Measurements from ENCODE around the gene RPP25.

DNA sequence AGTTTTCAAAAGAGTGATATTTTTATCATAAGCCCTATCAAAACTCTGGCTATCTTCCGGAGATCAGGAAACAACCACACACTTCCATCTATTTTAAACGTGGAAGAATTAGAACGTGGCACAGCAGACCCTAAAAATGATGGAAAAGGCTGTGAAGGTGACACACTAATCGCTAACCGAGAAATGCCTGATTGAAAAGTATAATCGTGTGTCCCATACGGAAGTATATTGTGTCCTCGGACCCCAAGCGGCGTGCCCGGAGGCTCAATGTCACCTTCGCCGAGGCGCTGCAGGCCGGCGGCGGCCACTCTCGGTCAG is 19.3 kb downstream of the RPP25 start:
- no peak for TF ChIP-seq POLR2AphosphoS5 (IDR thresholded peaks at IDR 0.05)
- TF ChIP-seq, protein P1, sequence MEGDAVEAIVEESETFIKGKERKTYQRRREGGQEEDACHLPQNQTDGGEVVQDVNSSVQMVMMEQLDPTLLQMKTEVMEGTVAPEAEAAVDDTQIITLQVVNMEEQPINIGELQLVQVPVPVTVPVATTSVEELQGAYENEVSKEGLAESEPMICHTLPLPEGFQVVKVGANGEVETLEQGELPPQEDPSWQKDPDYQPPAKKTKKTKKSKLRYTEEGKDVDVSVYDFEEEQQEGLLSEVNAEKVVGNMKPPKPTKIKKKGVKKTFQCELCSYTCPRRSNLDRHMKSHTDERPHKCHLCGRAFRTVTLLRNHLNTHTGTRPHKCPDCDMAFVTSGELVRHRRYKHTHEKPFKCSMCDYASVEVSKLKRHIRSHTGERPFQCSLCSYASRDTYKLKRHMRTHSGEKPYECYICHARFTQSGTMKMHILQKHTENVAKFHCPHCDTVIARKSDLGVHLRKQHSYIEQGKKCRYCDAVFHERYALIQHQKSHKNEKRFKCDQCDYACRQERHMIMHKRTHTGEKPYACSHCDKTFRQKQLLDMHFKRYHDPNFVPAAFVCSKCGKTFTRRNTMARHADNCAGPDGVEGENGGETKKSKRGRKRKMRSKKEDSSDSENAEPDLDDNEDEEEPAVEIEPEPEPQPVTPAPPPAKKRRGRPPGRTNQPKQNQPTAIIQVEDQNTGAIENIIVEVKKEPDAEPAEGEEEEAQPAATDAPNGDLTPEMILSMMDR (IDR thresholded peaks at IDR 0.05): no peak

All from suprapubic skin (tissue), 3 donors.